ENCODE results near the gene NXNL2. TPM values are rescaled to one million over a fixed set of nuclear protein-coding genes. Genes with fewer than 3 reads are reported as not detected.

Gene NXNL2
- total and polyA plus RNA-seq, 12 donors, result 0.09 TPM; not detected in 11

GRCh38 chr9:88589656-88590055, 54.7 kb downstream of the NXNL2 start:
- Histone ChIP-seq H3K4me1 (no peaks in the 10 kb centered on the region), H3K9me3 (peaks cover 0 to 3% (median 0%) of the 10 kb centered on the region in 11 donors), H3K36me3 (no peaks in the 10 kb centered on the region), H3K27me3 (peaks cover 0 to 14% (median 0%) of the 10 kb centered on the region in 7 donors), H3K4me3 (no peak overlapping the region), H3K27ac (no peak overlapping the region)
- WGBS, 2 donors, result 92 to 94% methylated on average over 3 of the region's 3 CpGs
- no peak for DNase-seq
- no peak for ATAC-seq
- no peak for TF ChIP-seq CTCF (IDR thresholded peaks at IDR 0.05)
- intact Hi-C loops (cut with DNase I), result loop anchor here in 7 of 10 donors (5.0 to 10.0 kb wide), 10 partner anchors 135 to 715 kb away; no protein-coding TSS in a partner anchor

DNA sequence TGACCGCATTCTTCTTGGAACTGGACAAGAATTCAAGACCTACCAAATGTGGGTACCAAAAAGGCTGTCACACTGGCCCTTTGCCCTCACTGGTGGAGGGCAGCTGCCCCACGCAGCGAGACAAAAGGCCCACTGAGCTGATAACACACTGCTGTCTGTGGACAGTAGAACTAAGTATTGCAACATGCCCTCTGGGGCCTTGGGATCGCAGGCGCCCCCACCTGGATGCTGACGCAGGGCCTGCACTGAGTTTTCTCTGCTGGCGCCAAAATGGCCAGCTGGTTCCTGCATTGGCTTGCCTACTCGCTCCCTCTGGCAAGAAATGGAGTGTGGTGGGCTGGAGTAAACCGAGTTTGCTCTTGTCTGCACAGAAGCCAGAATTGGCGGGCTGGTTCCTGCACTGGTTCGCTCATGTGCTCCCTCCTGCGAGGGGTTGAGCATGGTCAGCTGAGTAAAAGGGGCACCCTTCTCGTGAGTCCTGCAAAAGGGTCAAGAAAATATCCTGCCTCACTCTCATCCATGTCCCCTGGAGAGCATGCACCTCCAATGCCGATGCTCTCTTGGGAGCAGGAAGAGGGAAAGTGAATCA, 55.7 kb downstream of the NXNL2 start:
- no peak overlapping the region for H3K4me3 ChIP-seq
- 85 to 86% methylated on average over 14 of the region's 14 CpGs for WGBS, 2 donors
- no peak for TF ChIP-seq CTCF (IDR thresholded peaks at IDR 0.05)
- no peaks in the 10 kb centered on the region for H3K36me3 ChIP-seq
- no peak overlapping the region for H3K27ac ChIP-seq
- peaks cover 0 to 3% (median 0%) of the 10 kb centered on the region in 11 donors for H3K9me3 ChIP-seq
- intact Hi-C loops (cut with DNase I), result loop anchor here in 7 of 10 donors (5.0 to 10.0 kb wide), 10 partner anchors 134 to 714 kb away; no protein-coding TSS in a partner anchor
- no peaks in the 10 kb centered on the region for H3K4me1 ChIP-seq
- peaks cover 0 to 12% (median 0%) of the 10 kb centered on the region in 7 donors for H3K27me3 ChIP-seq
- no peak for ATAC-seq
- no peak for DNase-seq

GRCh38 chr9:88593537-88594185, 58.7 kb downstream of the NXNL2 start:
- H3K27me3 ChIP-seq, result peaks cover 0 to 16% (median 0%) of the 10 kb centered on the region in 7 donors
- no peaks in the 10 kb centered on the region for H3K36me3 ChIP-seq
- H3K9me3 ChIP-seq, result peaks cover 0 to under 1% (median 0%) of the 10 kb centered on the region in 11 donors
- DNase-seq (peak in 1 of 2 donors; percentile 79), ATAC-seq (peak in 7 of 8 donors; percentile 66 to 82 (median 75))
- H3K27ac ChIP-seq, result no peak overlapping the region
- 31 to 33% methylated on average over 4 of the region's 4 CpGs for WGBS, 2 donors
- H3K4me1 ChIP-seq, result no peaks in the 10 kb centered on the region
- intact Hi-C loops (cut with DNase I), result loop anchor here in 9 of 10 donors (1.0 to 10.0 kb wide), 13 partner anchors 131 to 711 kb away; no protein-coding TSS in a partner anchor
- peak; percentile 45 to 84 (median 70) for TF ChIP-seq CTCF (IDR thresholded peaks at IDR 0.05)
- H3K4me3 ChIP-seq, result no peak overlapping the region

Other genes starting within 250 kb of the NXNL2 start
- 10 to 100 TPM; 40.6 to 65.0 (median 51.7) TPM for gene SPIN1, start 146.7 kb upstream of the NXNL2 start, total RNA-seq
- gene SPIN1, start 146.7 kb upstream of the NXNL2 start, polyA plus RNA-seq, result 10 to 100 TPM; 14.9 to 29.4 TPM

Data from heart right ventricle (tissue), 16 donors.